ENCODE measurements around the gene C22orf15. TPM values are rescaled to one million over a fixed set of nuclear protein-coding genes. Genes with fewer than 3 reads are reported as not detected.

C22orf15 gene
- total and polyA plus RNA-seq, 2 of the 8 experiments (the other 6 are each of a cell fraction or from before 2014, with no cell fraction given) = 4.2 to 4.9 TPM

GRCh38 chr22:23803001-23803819 is 40.4 kb downstream of the C22orf15 start (continued):
- TF ChIP-seq POLR2AphosphoS5 (IDR thresholded peaks at IDR 0.05; ENCODE audit: low read depth, low read length) = no peak; the same call in 1 of the 2 replicates
- TF ChIP-seq NRF1 (IDR thresholded peaks at IDR 0.05; ENCODE audit: low read depth, low read length) = no peak
- TF ChIP-seq RXRA (IDR thresholded peaks at IDR 0.05; ENCODE audit: insufficient read depth, low read depth, low read length) = no peak

Data from H1 (cell line).